A549 (cell line): ENCODE measurements around the gene SOX10.

Experiments
- CTCF ChIP-seq: fragments of >200 bp; sonication (Bioruptor Twin); formaldehyde crosslinking; IDR thresholded peaks from 3 replicates; pipeline ENCODE4 v1.5.1; 2016
- KDM1A ChIP-seq: fragments of 200-600 bp; sonication (generic); IDR thresholded peaks from 2 replicates; pipeline ENCODE4 v1.6.1; 2016; ENCODE audit warnings: low read depth, mild to moderate bottlenecking
- MAZ ChIP-seq: fragments of 150-350 bp; IDR thresholded peaks from 2 replicates; pipeline ENCODE4 v1.6.1; 2014; ENCODE audit warnings: antibody characterized with exemption, low read depth, low read length, borderline replicate concordance
- NFE2L2 ChIP-seq: fragments of 150-350 bp; conservative IDR thresholded peaks from 2 replicates; pipeline ENCODE4 v1.6.1; 2014; ENCODE audit warnings: low read length
- POLR2A ChIP-seq: IDR thresholded peaks from 2 replicates; pipeline ENCODE4 v1.6.1; 2012; ENCODE audit warnings: mild to moderate bottlenecking, low read length
- RCOR1 ChIP-seq: fragments of 150-350 bp; IDR thresholded peaks from 2 replicates; pipeline ENCODE4 v1.6.1; 2014; ENCODE audit warnings: antibody characterized with exemption, low read length, low read depth
- REST ChIP-seq: fragments of 200-600 bp; sonication (generic); IDR thresholded peaks from 2 replicates; pipeline ENCODE4 v1.6.1; 2016; ENCODE audit warnings: antibody characterized with exemption, mild to moderate bottlenecking, moderate library complexity
- RFX5 ChIP-seq: fragments of 450-650 bp; IDR thresholded peaks from 2 replicates; pipeline ENCODE4 v1.7.1; 2014; ENCODE audit warnings: antibody characterized with exemption, mild to moderate bottlenecking, moderate library complexity
- SREBF2 ChIP-seq: fragments of 450-650 bp; IDR thresholded peaks from 2 replicates; pipeline ENCODE4 v1.6.1; 2014; ENCODE audit warnings: mild to moderate bottlenecking, moderate library complexity
- TP53 ChIP-seq: fragments of 250-450 bp; sonication (Bioruptor Pico); IDR thresholded peaks from 2 replicates; pipeline ENCODE4 v1.5.0; 2021; ENCODE audit warnings: mild to moderate bottlenecking, moderate library complexity

- TF ChIP-seq CTCF (no peak), RCOR1 (no peak), REST (no peak), SREBF2 (no peak), KDM1A (no peak), RFX5 (no peak), MAZ (no peak), TP53 (no peak), NFE2L2 (no peak), POLR2A (no peak)
Measured at GRCh38 chr22:38028344-38029130, 44.2 kb upstream of the SOX10 start.
